CD4-positive, alpha-beta T cell (primary cell): ENCODE measurements around the gene SASH1. TPM values are rescaled to one million over a fixed set of nuclear protein-coding genes. Genes with fewer than 3 reads are reported as not detected.

Experiments
- ATAC-seq: fragments of 200-7000 bp; cut with Tn5 transposase; one replicate; pipeline ENCODE4 v1.10.0; 2022; ENCODE audit warnings: mild to moderate bottlenecking; ENCODE audit not compliant: poor library complexity
- CTCF ChIA-PET: fragments of 350-600 bp; sonication (Branson Sonifier 250); formaldehyde crosslinking; loops from one replicate; lab custom pipeline; 2021; ENCODE audit warnings: antibody characterized with exemption, inconsistent platforms; lab: Charles Lee
- POLR2A ChIA-PET: fragments of 350-600 bp; sonication (Branson Sonifier 250); formaldehyde crosslinking; loops from one replicate; lab custom pipeline; 2021; ENCODE audit warnings: antibody characterized with exemption, inconsistent platforms; lab: Charles Lee
- DNase-seq, 14 experiments: peaks; one replicate each; pipeline ENCODE4 v3.0.0-alpha.2; 2013 to 2020; ENCODE audit warnings: mixed read lengths in 2 of 14
- H3K27ac ChIP-seq, 2 donors: one replicate each; pipeline versions ENCODE4 v1.5.1 to v1.7.0; 2013; ENCODE audit warnings: low read length in 2 of 2, low read depth in 1 of 2, mild to moderate bottlenecking in 1 of 2
- H3K27me3 ChIP-seq, 2 experiments: 1 replicate in 1 of 2; 2 replicates in 1 of 2; pipeline versions ENCODE4 v1.6.1 to v1.7.0; 2013; ENCODE audit warnings: low read length in 2 of 2, control low read depth in 1 of 2, mild to moderate bottlenecking in 1 of 2, moderate library complexity in 1 of 2; ENCODE audit not compliant: insufficient read depth in 2 of 2, control insufficient read depth in 1 of 2
- H3K36me3 ChIP-seq: one replicate; pipeline ENCODE4 v1.6.1; 2013; ENCODE audit warnings: low read length, control low read depth; ENCODE audit not compliant: insufficient read depth
- H3K4me1 ChIP-seq: one replicate; pipeline ENCODE4 v1.6.1; 2013; ENCODE audit warnings: low read length, control low read depth; ENCODE audit not compliant: insufficient read depth
- H3K4me3 ChIP-seq: one replicate; pipeline ENCODE4 v1.5.1; 2013; ENCODE audit warnings: mild to moderate bottlenecking, low read length, moderate library complexity
- H3K9me3 ChIP-seq, 2 experiments: 1 replicate in 1 of 2; 2 replicates in 1 of 2; pipeline versions ENCODE4 v1.6.1 to v1.7.0; 2013; ENCODE audit warnings: low read length in 2 of 2, mild to moderate bottlenecking in 2 of 2, control low read depth in 1 of 2, moderate library complexity in 1 of 2; ENCODE audit not compliant: control insufficient read depth in 1 of 2, insufficient read depth in 1 of 2
- H3K27ac Mint-ChIP-seq: one replicate; pipeline ENCODE4 v1.8.0; 2020; ENCODE audit warnings: mixed read lengths
- H3K27me3 Mint-ChIP-seq: one replicate; pipeline ENCODE4 v1.8.0; 2021; ENCODE audit warnings: mixed read lengths
- H3K36me3 Mint-ChIP-seq: one replicate; pipeline ENCODE4 v1.8.0; 2021; ENCODE audit warnings: low read depth, mixed read lengths
- H3K4me1 Mint-ChIP-seq: one replicate; pipeline ENCODE4 v1.8.0; 2021; ENCODE audit warnings: low read depth, mixed read lengths
- H3K4me3 Mint-ChIP-seq: one replicate; pipeline ENCODE4 v1.8.0; 2020; ENCODE audit warnings: mild to moderate bottlenecking, mixed read lengths
- H3K9me3 Mint-ChIP-seq: one replicate; pipeline ENCODE4 v1.8.0; 2020; ENCODE audit warnings: mixed read lengths
- intact Hi-C, 2 experiments: fragments of 100-400 bp; cut with DNase I in 1 of 2; cut with micrococcal nuclease in 1 of 2; formaldehyde crosslinking; loops; one replicate each; pipeline versions ENCODE4 v1.15.1 to v1.9.0; 2023 to 2025; cut with DNase I, micrococcal nuclease
- polyA plus RNA-seq, 2 donors: library from polyadenylated mRNA; unstranded; fragments of 120-200 nt; gene quantifications; one replicate each; pipeline ENCODE4 v1.2.1, GENCODE V29; 2013
- total RNA-seq, 174 experiments: library from RNA in 2 of 174; stranded (reverse) in 2 of 174; gene quantifications; one replicate each; pipeline ENCODE4 v1.2.3 and lab custom pipeline; 2021 to 2026
- TF ChIP-seq, protein P1 (sequence below): fragments of 200-600 bp; IDR thresholded peaks from one replicate; pipeline ENCODE4 v1.8.0; 2022; ENCODE audit warnings: antibody characterized with exemption, mild to moderate bottlenecking

Gene SASH1
- total RNA-seq (under 1 TPM; 0.58 to 0.75 TPM), total RNA-seq (lab: John Stamatoyannopoulos, UW) (0 to 9.0 (median 1.0) reads per million in 172 experiments)
- 1.7 TPM for polyA plus RNA-seq (2013, experiment 1 of 2)
- 1.8 TPM for polyA plus RNA-seq (2013, experiment 2 of 2)

DNA sequence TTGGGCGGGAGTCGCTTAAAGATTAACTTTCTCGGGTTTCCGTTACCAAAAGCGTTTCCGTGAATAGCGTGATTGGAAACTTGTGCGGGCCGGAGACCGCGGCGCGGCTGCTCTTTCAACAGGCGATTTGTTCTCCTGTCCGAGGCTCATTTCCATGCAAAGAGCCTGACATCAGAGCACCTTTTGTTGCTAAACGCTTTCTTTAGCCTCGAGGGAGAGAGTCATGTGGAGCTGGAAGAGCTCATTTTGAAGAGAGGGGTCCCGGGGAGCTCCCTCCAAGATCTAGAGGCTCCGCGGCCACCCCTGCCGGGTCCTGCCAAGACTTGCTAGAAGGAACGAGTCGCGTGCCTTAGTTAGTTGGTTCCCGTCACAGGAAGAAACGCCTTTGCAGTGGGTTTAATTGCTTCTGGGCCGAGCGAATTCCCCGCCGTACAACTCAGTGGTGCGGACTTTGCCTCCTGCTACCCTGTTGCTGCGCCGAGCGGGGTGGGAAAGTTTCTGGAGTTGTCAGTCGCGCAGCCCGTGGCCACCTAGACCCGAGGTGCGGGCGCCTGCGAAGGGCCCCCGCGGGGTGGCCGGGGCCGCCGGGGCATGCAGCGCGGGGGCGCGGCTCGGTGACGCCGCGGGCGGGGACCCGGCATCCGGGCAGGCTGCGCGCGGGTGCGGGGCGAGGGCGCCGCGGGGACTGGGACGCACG lies at the start of gene SASH1:
SASH1 (plus strand) TSS at position 489 of the 697 bp plus-strand sequence. CDS start 230 bp downstream, outside the sequence.
- ChIA-PET POLR2A (no interaction called here), CTCF (no interaction called here)
- no peaks in the 10 kb centered on the region for H3K36me3 ChIP-seq
- H3K4me1 ChIP-seq = peaks cover 9% of the 10 kb centered on the region
- no peak within 1 kb of the TSS for H3K27ac ChIP-seq
- Mint-ChIP-seq H3K4me3 (peak within 1 kb of the TSS; percentile 82), H3K27ac (no peak within 1 kb of the TSS), H3K9me3 (no peaks in the 10 kb centered on the region), H3K4me1 (peaks cover 7% of the 10 kb centered on the region), H3K36me3 (no peaks in the 10 kb centered on the region), H3K27me3 (peaks cover 55% of the 10 kb centered on the region)
- intact Hi-C loops = no loop called here
- peak within 1 kb of the TSS; percentile 56 for H3K4me3 ChIP-seq
- ATAC-seq (no peak), DNase-seq (peak in 3 of 14 experiments; percentile 5 to 26 (median 25))
- TF ChIP-seq, protein P1, sequence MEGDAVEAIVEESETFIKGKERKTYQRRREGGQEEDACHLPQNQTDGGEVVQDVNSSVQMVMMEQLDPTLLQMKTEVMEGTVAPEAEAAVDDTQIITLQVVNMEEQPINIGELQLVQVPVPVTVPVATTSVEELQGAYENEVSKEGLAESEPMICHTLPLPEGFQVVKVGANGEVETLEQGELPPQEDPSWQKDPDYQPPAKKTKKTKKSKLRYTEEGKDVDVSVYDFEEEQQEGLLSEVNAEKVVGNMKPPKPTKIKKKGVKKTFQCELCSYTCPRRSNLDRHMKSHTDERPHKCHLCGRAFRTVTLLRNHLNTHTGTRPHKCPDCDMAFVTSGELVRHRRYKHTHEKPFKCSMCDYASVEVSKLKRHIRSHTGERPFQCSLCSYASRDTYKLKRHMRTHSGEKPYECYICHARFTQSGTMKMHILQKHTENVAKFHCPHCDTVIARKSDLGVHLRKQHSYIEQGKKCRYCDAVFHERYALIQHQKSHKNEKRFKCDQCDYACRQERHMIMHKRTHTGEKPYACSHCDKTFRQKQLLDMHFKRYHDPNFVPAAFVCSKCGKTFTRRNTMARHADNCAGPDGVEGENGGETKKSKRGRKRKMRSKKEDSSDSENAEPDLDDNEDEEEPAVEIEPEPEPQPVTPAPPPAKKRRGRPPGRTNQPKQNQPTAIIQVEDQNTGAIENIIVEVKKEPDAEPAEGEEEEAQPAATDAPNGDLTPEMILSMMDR = no peak
- peaks cover 28 to 51% of the 10 kb centered on the region in 2 experiments for H3K27me3 ChIP-seq
- peaks cover 0 to 5% of the 10 kb centered on the region in 2 experiments for H3K9me3 ChIP-seq

DNA sequence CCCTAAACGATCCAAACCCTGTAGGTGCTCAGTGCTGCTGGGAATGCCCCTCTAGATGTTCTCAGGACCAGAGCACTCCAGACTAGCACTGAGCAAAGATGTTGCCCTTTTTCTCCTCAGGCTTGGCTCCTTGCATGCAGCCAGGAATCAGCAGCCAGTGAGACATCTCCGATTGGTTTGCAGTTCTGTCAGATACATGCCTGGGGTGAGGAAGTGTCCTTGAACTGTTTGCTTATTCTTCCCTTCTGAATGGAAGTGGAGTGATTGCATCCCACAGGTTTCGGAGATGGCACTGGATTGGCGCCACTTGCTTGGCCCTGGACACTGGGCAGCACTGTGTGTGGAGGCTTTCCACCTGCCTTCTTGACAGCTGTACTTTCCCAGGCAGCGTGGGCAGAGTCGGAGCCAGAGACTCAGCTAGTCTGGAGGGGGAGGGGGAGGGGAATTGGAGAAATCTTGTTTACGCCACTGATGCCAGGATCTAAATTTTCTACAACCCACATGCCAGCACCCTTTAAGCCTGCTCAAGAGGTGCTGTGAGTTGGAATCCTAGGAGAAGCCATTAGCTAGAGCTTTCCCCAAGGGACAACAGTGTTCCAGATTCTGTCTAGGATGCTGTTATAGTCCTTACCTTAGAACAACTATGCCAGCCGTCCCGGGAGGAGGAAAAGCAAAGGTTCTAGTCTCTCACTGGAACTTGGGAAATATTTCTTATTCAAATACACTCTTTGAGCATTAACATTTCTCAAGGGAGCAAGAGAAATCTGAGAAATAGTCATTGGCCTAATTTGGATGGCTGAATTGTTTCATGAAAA lies 49.2 kb upstream of the SASH1 start:
- DNase-seq = no peak
- Histone ChIP-seq H3K36me3 (no peaks in the 10 kb centered on the region), H3K4me3 (no peak overlapping the region), H3K9me3 (no peaks in the 10 kb centered on the region), H3K27me3 (peaks cover 3 to 4% of the 10 kb centered on the region in 2 experiments), H3K4me1 (no peaks in the 10 kb centered on the region), H3K27ac (no peak overlapping the region)
- intact Hi-C loops = no loop called here
- H3K4me3 Mint-ChIP-seq = no peak overlapping the region
- no peaks in the 10 kb centered on the region for H3K9me3 Mint-ChIP-seq
- H3K27ac Mint-ChIP-seq = no peak overlapping the region
- ChIA-PET CTCF (no interaction called here), POLR2A (no interaction called here)
- H3K4me1 Mint-ChIP-seq = no peaks in the 10 kb centered on the region
- no peaks in the 10 kb centered on the region for H3K36me3 Mint-ChIP-seq
- no peak for ATAC-seq
- TF ChIP-seq, protein P1 = no peak
- H3K27me3 Mint-ChIP-seq = peaks cover 35% of the 10 kb centered on the region

DNA sequence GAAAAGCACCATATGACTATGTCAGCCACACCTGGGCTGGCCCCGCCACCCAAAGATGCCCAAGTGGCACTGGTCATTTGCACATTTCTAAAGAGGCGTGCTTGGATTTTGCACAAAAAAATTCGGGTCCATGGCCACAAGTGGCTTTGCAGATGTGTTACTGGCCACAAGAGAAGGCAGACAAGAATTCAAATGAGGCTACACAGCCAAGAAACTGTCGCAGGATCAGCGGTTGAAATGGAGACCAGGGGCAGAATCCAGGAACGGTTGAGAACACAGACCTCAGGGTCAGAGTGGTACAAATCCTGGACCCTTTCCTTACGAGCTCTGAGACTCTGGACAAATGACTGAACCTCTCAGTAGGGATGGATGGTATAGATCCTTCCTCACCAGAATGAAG lies 48.6 kb upstream of the SASH1 start:
- Mint-ChIP-seq H3K9me3 (no peaks in the 10 kb centered on the region), H3K4me1 (no peaks in the 10 kb centered on the region), H3K4me3 (no peak overlapping the region), H3K27me3 (peaks cover 32% of the 10 kb centered on the region), H3K27ac (no peak overlapping the region), H3K36me3 (no peaks in the 10 kb centered on the region)
- DNase-seq = no peak
- TF ChIP-seq, protein P1 = no peak
- H3K9me3 ChIP-seq = no peaks in the 10 kb centered on the region
- no peaks in the 10 kb centered on the region for H3K4me1 ChIP-seq
- no peak overlapping the region for H3K4me3 ChIP-seq
- intact Hi-C loops = no loop called here
- no peaks in the 10 kb centered on the region for H3K36me3 ChIP-seq
- peaks cover 3 to 4% of the 10 kb centered on the region in 2 experiments for H3K27me3 ChIP-seq
- ChIA-PET POLR2A (no interaction called here), CTCF (no interaction called here)
- H3K27ac ChIP-seq = no peak overlapping the region
- ATAC-seq = no peak
